ENCODE data around the gene RBBP8.

- TF ChIP-seq CTCF (IDR thresholded peaks at IDR 0.05; ENCODE audit: borderline replicate concordance, extremely low read depth, low read length, poor library complexity, severe bottlenecking) (no peak), EZH2 (IDR thresholded peaks at IDR 0.05; ENCODE audit: borderline replicate concordance, low read depth, low read length, severe bottlenecking) (no peak)
Measured at GRCh38 chr18:22956226-22956625, 23.1 kb downstream of the RBBP8 start.

Measured in DND-41 (cell line).